H1 (cell line): ENCODE results near the gene PPP4R4.

ENCODE experiments used
- CHD2 ChIP-seq: IDR thresholded peaks from 2 replicates; pipeline ENCODE4 v1.6.1; 2012; ENCODE audit warnings: low read length, improper control_type of control experiment
- CTCF ChIP-seq, 3 experiments: IDR thresholded peaks; 1 replicate in 2 of 3; 2 replicates in 1 of 3; pipeline versions ENCODE4 v1.5.1 to v1.6.1; 2011; ENCODE audit warnings: low read length in 3 of 3, mild to moderate bottlenecking in 3 of 3, inconsistent platforms in 2 of 3, low read depth in 1 of 3, moderate library complexity in 1 of 3; ENCODE audit not compliant: insufficient read depth in 1 of 3; ENCODE audit errors: control extremely low read depth in 1 of 3
- EZH2 ChIP-seq: fragments of 200-600 bp; sonication (generic); IDR thresholded peaks from 2 replicates; pipeline ENCODE4 v1.7.1; 2012; ENCODE audit warnings: low read depth, mild to moderate bottlenecking, moderate library complexity, low read length, inconsistent platforms; ENCODE audit not compliant: severe bottlenecking
- FOSL1 ChIP-seq: IDR thresholded peaks from 2 replicates; pipeline ENCODE4 v1.6.1; 2011; ENCODE audit warnings: mild to moderate bottlenecking, low read depth, low read length, moderate library complexity; ENCODE audit not compliant: insufficient read depth
- NANOG ChIP-seq: IDR thresholded peaks from 2 replicates; pipeline ENCODE4 v1.6.1; 2011; ENCODE audit warnings: low read length, low read depth, mild to moderate bottlenecking, inconsistent platforms; ENCODE audit not compliant: insufficient read depth, poor library complexity, severe bottlenecking
- POLR2A ChIP-seq, 2 experiments: IDR thresholded peaks; 1 replicate in 1 of 2; 2 replicates in 1 of 2; pipeline ENCODE4 v1.6.1; 2011; ENCODE audit warnings: low read depth in 2 of 2, low read length in 2 of 2, mild to moderate bottlenecking in 2 of 2; ENCODE audit errors: control extremely low read depth in 1 of 2
- POLR2AphosphoS5 ChIP-seq: IDR thresholded peaks from 2 replicates; pipeline ENCODE4 v1.6.1; 2011; ENCODE audit warnings: low read depth, low read length
- RAD21 ChIP-seq, 2 experiments: IDR thresholded peaks in 1 of 2; conservative IDR thresholded peaks in 1 of 2; 2 replicates each; pipeline ENCODE4 v1.6.1; 2011; ENCODE audit warnings: low read depth in 2 of 2, low read length in 2 of 2, improper control_type of control experiment in 1 of 2, inconsistent platforms in 1 of 2, mild to moderate bottlenecking in 1 of 2, moderate library complexity in 1 of 2
- RBBP5 ChIP-seq: IDR thresholded peaks from 2 replicates; pipeline ENCODE4 v1.7.1; 2012; ENCODE audit warnings: low read depth, mild to moderate bottlenecking, inconsistent platforms, low read length, moderate library complexity, borderline replicate concordance
- SIN3A ChIP-seq, 2 experiments: IDR thresholded peaks in 1 of 2; conservative IDR thresholded peaks in 1 of 2; 2 replicates each; pipeline ENCODE4 v1.6.1; 2011 to 2012; ENCODE audit warnings: low read length in 2 of 2, improper control_type of control experiment in 1 of 2, low read depth in 1 of 2, mild to moderate bottlenecking in 1 of 2
- TBP ChIP-seq: IDR thresholded peaks from 2 replicates; pipeline ENCODE4 v1.6.1; 2011; ENCODE audit warnings: low read depth, low read length, improper control_type of control experiment
- TCF12 ChIP-seq: IDR thresholded peaks from 2 replicates; pipeline ENCODE4 v1.6.1; 2011; ENCODE audit warnings: low read depth, mild to moderate bottlenecking, low read length
- TF ChIP-seq, protein P1 (sequence below): IDR thresholded peaks from 2 replicates; pipeline ENCODE4 v1.6.1; 2011; ENCODE audit warnings: low read depth, mild to moderate bottlenecking, low read length; ENCODE audit not compliant: insufficient read depth

- no peak for TF ChIP-seq CHD2
- no peak for TF ChIP-seq RBBP5
- TF ChIP-seq RAD21 (IDR thresholded peaks at IDR 0.05 in 1 of 2, conservative IDR thresholded peaks at IDR 0.05 in 1 of 2; ENCODE audit: low read depth in 2 of 2, low read length in 2 of 2): no peak
- TF ChIP-seq EZH2: no peak
- no peak for TF ChIP-seq CTCF (IDR thresholded peaks at IDR 0.05; ENCODE audit: control extremely low read depth in 1 of 3, insufficient read depth in 1 of 3, low read depth in 1 of 3, low read length in 3 of 3)
- TF ChIP-seq SIN3A (conservative IDR thresholded peaks at IDR 0.05 in 1 of 2, IDR thresholded peaks at IDR 0.05 in 1 of 2; ENCODE audit: low read depth in 1 of 2, low read length in 2 of 2): no peak
- TF ChIP-seq TBP: no peak
- TF ChIP-seq POLR2A (IDR thresholded peaks at IDR 0.05; ENCODE audit: control extremely low read depth in 1 of 2, low read depth in 2 of 2, low read length in 2 of 2): no peak
- TF ChIP-seq NANOG: no peak
- TF ChIP-seq, protein P1, sequence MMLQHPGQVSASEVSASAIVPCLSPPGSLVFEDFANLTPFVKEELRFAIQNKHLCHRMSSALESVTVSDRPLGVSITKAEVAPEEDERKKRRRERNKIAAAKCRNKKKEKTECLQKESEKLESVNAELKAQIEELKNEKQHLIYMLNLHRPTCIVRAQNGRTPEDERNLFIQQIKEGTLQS: no peak
- no peak for TF ChIP-seq POLR2AphosphoS5
- TF ChIP-seq TCF12: no peak
- TF ChIP-seq FOSL1: no peak
These were observed 70.1 kb downstream of the PPP4R4 start for GRCh38 chr14:94244182-94244581.
